Testis (tissue), 2 donors: ENCODE measurements around the gene MAP7.

Experiments
- POLR2A ChIP-seq: fragments of 450-650 bp; IDR thresholded peaks from one replicate; pipeline ENCODE4 v1.6.1; 2017; ENCODE audit warnings: antibody characterized with exemption, mild to moderate bottlenecking, moderate library complexity
- TF ChIP-seq, protein P1 (sequence below), 3 experiments: fragments of 450-650 bp in 2 of 3; fragments of 200-600 bp in 1 of 3; sonication (generic) in 1 of 3; IDR thresholded peaks; one replicate each; pipeline ENCODE4 v1.5.1; 2016 to 2019; ENCODE audit warnings: antibody characterized with exemption in 3 of 3, mild to moderate bottlenecking in 2 of 3, moderate library complexity in 1 of 3

DNA sequence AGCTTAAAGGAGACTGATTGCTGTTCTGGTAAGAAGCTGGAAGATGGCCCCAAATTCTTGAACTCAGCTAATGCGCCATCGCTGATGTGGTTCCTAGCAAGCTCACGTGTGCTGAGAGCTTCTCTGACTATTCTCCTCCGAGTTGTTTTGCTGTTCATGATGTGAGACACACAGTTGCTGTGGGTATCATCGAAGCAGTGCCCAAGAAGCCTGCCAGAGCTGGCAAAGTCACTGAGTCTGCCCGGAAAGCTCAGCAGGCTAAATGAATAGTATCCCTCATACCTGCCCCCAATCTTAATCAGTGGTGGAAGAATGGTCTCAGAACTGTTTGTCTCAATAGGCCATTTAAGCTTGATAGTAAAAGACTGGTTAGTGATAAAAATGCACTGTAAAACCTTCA lies 232.3 kb downstream of the MAP7 start:
- TF ChIP-seq, protein P1, sequence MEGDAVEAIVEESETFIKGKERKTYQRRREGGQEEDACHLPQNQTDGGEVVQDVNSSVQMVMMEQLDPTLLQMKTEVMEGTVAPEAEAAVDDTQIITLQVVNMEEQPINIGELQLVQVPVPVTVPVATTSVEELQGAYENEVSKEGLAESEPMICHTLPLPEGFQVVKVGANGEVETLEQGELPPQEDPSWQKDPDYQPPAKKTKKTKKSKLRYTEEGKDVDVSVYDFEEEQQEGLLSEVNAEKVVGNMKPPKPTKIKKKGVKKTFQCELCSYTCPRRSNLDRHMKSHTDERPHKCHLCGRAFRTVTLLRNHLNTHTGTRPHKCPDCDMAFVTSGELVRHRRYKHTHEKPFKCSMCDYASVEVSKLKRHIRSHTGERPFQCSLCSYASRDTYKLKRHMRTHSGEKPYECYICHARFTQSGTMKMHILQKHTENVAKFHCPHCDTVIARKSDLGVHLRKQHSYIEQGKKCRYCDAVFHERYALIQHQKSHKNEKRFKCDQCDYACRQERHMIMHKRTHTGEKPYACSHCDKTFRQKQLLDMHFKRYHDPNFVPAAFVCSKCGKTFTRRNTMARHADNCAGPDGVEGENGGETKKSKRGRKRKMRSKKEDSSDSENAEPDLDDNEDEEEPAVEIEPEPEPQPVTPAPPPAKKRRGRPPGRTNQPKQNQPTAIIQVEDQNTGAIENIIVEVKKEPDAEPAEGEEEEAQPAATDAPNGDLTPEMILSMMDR (IDR thresholded peaks at IDR 0.05) = no peak
- TF ChIP-seq POLR2A = no peak
